HUES6 (cell line): Measurements from ENCODE around the gene HDAC9.
"Not testable (repeated sequence)": the region's sequence is repeated elsewhere in the genome, so short reads cannot be mapped to it uniquely, and the experiment has no call there.

Experiments
- H3K27ac ChIP-seq: 2 replicates; pipeline ENCODE4 v1.7.0; 2013; ENCODE audit warnings: low read depth, mild to moderate bottlenecking, low read length, inconsistent platforms
- H3K27me3 ChIP-seq: 2 replicates; pipeline ENCODE4 v1.6.1; 2013; ENCODE audit warnings: low read length; ENCODE audit not compliant: control insufficient read depth, insufficient read depth
- H3K36me3 ChIP-seq: 2 replicates; pipeline ENCODE4 v1.6.1; 2013; ENCODE audit warnings: low read length; ENCODE audit not compliant: control insufficient read depth, insufficient read depth
- H3K4me1 ChIP-seq: 2 replicates; pipeline ENCODE4 v1.6.1; 2013; ENCODE audit warnings: low read length; ENCODE audit not compliant: control insufficient read depth, insufficient read depth
- H3K4me3 ChIP-seq: 2 replicates; pipeline ENCODE4 v1.5.1; 2013; ENCODE audit warnings: low read depth, low read length
- H3K9ac ChIP-seq: one replicate; pipeline ENCODE4 v1.6.1; 2013; ENCODE audit warnings: mild to moderate bottlenecking, low read length
- H3K9me3 ChIP-seq: 2 replicates; pipeline ENCODE4 v1.6.1; 2013; ENCODE audit warnings: low read depth, low read length; ENCODE audit not compliant: control insufficient read depth, insufficient read depth

The HDAC9 gene

GRCh38 chr7:18967755-18968154 lies 472.2 kb downstream of the HDAC9 start:
- not testable (repeated sequence) for H3K27ac ChIP-seq, H3K36me3 ChIP-seq, H3K9me3 ChIP-seq, H3K27me3 ChIP-seq, H3K4me3 ChIP-seq, H3K4me1 ChIP-seq, H3K9ac ChIP-seq

- H3K9me3 ChIP-seq: no peaks in the 10 kb centered on the region
- H3K36me3 ChIP-seq: no peaks in the 10 kb centered on the region
- no peak overlapping the region for H3K9ac ChIP-seq
- H3K4me1 ChIP-seq: no peaks in the 10 kb centered on the region; the same call in 1 of the 2 replicates
- H3K4me3 ChIP-seq: no peak overlapping the region
- H3K27me3 ChIP-seq: no peaks in the 10 kb centered on the region
- no peak overlapping the region for H3K27ac ChIP-seq
Measured at GRCh38 chr7:18971839-18972238, 476.3 kb downstream of the HDAC9 start.

GRCh38 chr7:18974803-18975202 lies 479.3 kb downstream of the HDAC9 start:
- H3K27me3 ChIP-seq: no peaks in the 10 kb centered on the region

GRCh38 chr7:18975276-18975675 lies 479.7 kb downstream of the HDAC9 start:
- Histone ChIP-seq H3K36me3 (no peaks in the 10 kb centered on the region), H3K4me1 (no peaks in the 10 kb centered on the region; the same call in 1 of the 2 replicates), H3K9ac (no peak overlapping the region), H3K4me3 (no peak overlapping the region), H3K27ac (no peak overlapping the region), H3K9me3 (no peaks in the 10 kb centered on the region), H3K27me3 (no peaks in the 10 kb centered on the region)

More at GRCh38 chr7:18974803-18975202, 479.3 kb downstream of the HDAC9 start:
- H3K4me3 ChIP-seq: no peak overlapping the region
- no peak overlapping the region for H3K27ac ChIP-seq
- no peaks in the 10 kb centered on the region for H3K36me3 ChIP-seq
- H3K4me1 ChIP-seq: no peaks in the 10 kb centered on the region; the same call in 1 of the 2 replicates
- no peaks in the 10 kb centered on the region for H3K9me3 ChIP-seq
- no peak overlapping the region for H3K9ac ChIP-seq

GRCh38 chr7:18975689-18976280 lies 480.2 kb downstream of the HDAC9 start:
- H3K9ac ChIP-seq: no peak overlapping the region
- H3K36me3 ChIP-seq: no peaks in the 10 kb centered on the region
- H3K27ac ChIP-seq: no peak overlapping the region
- no peaks in the 10 kb centered on the region; the same call in 1 of the 2 replicates for H3K4me1 ChIP-seq
- no peaks in the 10 kb centered on the region for H3K9me3 ChIP-seq
- no peaks in the 10 kb centered on the region for H3K27me3 ChIP-seq
- no peak overlapping the region for H3K4me3 ChIP-seq

DNA sequence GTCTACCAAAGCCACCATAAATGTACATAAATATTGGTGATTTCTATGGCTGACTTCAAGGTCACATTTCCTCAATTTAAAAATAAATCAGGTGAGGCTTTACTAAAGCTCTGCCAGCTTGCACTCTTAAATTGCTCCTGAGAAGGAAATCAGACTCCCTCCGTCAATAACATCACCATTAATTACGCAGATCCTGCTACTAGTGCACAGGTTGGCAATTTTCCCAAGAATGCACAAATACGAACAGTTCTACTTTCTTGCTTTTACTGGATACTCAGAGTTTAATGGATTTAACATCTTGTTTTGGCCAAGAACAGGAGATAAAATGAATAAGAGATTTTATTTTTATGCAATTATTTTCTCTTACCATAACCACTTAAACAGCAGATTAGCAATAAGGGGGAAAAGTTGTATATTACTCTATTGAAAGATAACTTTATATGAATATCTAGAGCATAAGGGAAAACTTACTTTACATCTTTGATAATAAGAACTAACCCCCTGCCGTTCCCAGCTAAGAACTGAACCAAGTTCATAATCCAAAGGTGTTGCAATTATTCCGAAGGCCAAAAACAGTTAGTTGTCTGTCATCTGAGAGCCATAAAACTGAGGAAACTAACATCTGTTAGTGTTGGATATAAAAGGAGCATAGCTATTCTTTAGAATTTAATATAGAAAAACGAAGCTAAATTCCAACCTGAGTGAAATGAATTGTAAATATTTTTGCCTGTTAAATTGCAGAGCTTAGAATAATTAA lies 481.3 kb downstream of the HDAC9 start:
- H3K9me3 ChIP-seq: no peaks in the 10 kb centered on the region
- no peaks in the 10 kb centered on the region for H3K27me3 ChIP-seq
- H3K9ac ChIP-seq: no peak overlapping the region
- no peaks in the 10 kb centered on the region; the same call in 1 of the 2 replicates for H3K4me1 ChIP-seq
- no peak overlapping the region for H3K4me3 ChIP-seq
- H3K36me3 ChIP-seq: no peaks in the 10 kb centered on the region
- H3K27ac ChIP-seq: no peak overlapping the region

DNA sequence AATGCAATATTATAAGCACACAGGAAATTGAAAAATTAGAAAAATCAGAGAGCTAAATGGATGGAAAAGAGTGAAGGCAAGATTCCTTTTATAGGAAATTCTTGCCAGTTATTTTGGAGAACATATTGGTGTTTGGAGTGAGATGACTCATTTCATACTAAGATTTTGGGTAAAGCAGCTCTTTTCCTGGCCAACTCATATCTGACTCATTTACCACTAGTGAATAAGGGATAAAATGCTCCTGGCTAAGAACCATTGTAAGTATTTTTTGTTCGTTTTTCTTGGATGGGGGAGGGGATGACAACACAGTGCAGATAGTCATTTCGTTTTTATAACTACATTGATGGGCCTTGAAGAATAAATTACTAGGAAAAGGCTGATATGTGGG lies 482.6 kb downstream of the HDAC9 start:
- H3K27ac ChIP-seq: no peak overlapping the region
- H3K27me3 ChIP-seq: no peaks in the 10 kb centered on the region
- H3K36me3 ChIP-seq: no peaks in the 10 kb centered on the region
- H3K9me3 ChIP-seq: no peaks in the 10 kb centered on the region
- H3K9ac ChIP-seq: no peak overlapping the region
- no peak overlapping the region for H3K4me3 ChIP-seq
- no peaks in the 10 kb centered on the region; the same call in 1 of the 2 replicates for H3K4me1 ChIP-seq

DNA sequence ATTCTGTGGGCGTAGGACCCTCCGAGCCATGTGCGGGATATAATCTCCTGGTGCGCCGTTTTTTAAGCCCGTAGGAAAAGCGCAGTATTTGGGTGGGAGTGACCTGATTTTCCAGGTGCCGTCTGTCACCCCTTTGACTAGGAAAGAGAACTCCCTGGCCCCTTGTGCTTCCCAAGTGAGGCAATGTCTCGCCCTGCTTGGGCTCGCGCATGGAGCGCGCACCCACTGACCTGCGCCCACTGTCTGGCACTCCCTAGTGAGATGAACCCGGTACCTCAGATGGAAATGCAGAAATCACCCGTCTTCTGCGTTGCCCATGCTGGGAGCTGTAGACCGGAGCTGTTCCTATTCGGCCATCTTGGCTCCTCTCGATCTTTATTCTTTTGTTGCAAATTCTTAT lies 495.2 kb downstream of the HDAC9 start:
- H3K36me3 ChIP-seq, H3K9ac ChIP-seq, H3K4me1 ChIP-seq, H3K4me3 ChIP-seq, H3K27me3 ChIP-seq, H3K27ac ChIP-seq, H3K9me3 ChIP-seq: not testable (repeated sequence)

DNA sequence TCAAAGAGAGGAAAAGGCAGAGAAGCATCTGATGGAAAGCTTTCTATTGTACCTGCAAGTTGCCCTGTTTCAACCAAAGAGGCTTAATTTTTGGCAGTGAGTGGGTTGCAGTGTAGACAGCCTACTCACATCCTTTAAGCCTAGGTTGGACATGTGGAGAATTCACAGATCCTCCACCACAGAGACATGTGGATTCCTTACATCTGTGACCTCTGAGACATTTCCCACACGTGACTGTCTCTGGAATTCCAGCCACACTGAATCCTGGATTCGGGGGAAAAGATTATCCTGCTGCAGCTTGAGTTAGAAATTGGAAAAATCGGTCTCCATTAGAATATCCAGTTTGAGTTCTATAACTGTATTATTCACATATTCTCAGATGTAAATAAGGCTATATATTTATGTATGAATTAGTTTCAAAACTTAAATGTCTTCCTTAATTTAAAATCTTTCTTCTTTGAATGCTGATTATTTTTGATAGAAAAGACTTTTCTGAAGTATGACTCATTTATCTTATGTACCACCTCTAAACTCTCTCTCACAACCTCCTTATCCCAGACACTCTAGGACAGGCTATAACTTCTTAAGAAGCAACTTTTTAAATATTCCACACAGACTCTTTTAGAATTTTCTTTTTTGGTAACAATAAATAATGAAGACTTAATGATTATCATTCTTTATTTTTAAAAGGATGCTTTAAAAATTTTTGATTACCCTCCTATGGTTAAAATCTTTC lies 498.6 kb downstream of the HDAC9 start:
- H3K9ac ChIP-seq: no peak overlapping the region
- peaks cover 4% of the 10 kb centered on the region; the same call in 1 of the 2 replicates for H3K4me1 ChIP-seq
- no peak overlapping the region for H3K27ac ChIP-seq
- H3K27me3 ChIP-seq: no peaks in the 10 kb centered on the region
- H3K36me3 ChIP-seq: no peaks in the 10 kb centered on the region
- peaks cover 5% of the 10 kb centered on the region; the same call in 1 of the 2 replicates for H3K9me3 ChIP-seq
- no peak overlapping the region for H3K4me3 ChIP-seq

- Histone ChIP-seq H3K9me3 (peaks cover 5% of the 10 kb centered on the region; the same call in 1 of the 2 replicates), H3K4me3 (no peak overlapping the region), H3K36me3 (no peaks in the 10 kb centered on the region), H3K27me3 (no peaks in the 10 kb centered on the region), H3K9ac (no peak overlapping the region), H3K27ac (no peak overlapping the region), H3K4me1 (peaks cover 4% of the 10 kb centered on the region; the same call in 1 of the 2 replicates)
Measured at GRCh38 chr7:18995270-18995671, 499.7 kb downstream of the HDAC9 start.
